Nephron progenitor cell (in vitro differentiated cells): ENCODE data around the gene ZHX3.

Experiments used
- DNase-seq: peaks from one replicate; pipeline ENCODE4 v3.0.0; 2021
- H3K27ac Mint-ChIP-seq: 2 replicates; pipeline ENCODE4 v1.8.0; 2021; ENCODE audit warnings: mild to moderate bottlenecking, moderate library complexity, mixed read lengths
- H3K27me3 Mint-ChIP-seq: 2 replicates; pipeline ENCODE4 v1.8.0; 2021; ENCODE audit warnings: mild to moderate bottlenecking, low read depth, mixed read lengths; ENCODE audit not compliant: poor library complexity
- H3K36me3 Mint-ChIP-seq: 2 replicates; pipeline ENCODE4 v1.8.0; 2021; ENCODE audit warnings: low read depth, mixed read lengths
- H3K4me1 Mint-ChIP-seq: 2 replicates; pipeline ENCODE4 v1.8.0; 2021; ENCODE audit warnings: mixed read lengths
- H3K4me3 Mint-ChIP-seq: 2 replicates; pipeline ENCODE4 v1.8.0; 2021; ENCODE audit warnings: mild to moderate bottlenecking, moderate library complexity, mixed read lengths
- H3K9me3 Mint-ChIP-seq: 2 replicates; pipeline ENCODE4 v1.8.0; 2021; ENCODE audit warnings: mild to moderate bottlenecking, moderate library complexity, mixed read lengths
- TF ChIP-seq, protein P1 (sequence below): fragments of 200-600 bp; sonication (generic); IDR thresholded peaks from 2 replicates; pipeline ENCODE4 v1.5.0; 2021; ENCODE audit warnings: antibody characterized with exemption

Gene ZHX3

DNA sequence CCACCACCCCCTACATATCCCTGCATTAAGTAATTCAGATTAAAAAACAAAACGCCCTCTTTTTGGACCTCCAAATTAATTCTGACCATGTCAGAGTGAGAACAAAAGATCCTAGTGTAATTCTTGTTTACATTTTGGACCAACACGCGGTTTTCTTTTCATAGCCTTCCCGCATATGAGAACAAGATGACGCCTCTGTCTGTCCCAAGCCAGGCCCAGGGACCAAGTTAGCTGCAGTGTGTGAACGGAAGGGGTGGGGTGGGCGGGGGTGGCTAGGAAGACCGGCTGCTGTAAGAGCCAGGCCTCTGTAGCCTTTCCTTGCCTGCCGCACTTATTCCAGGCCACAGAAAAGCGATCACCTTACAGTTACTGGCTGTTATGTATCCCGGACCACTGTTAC is 112.2 kb downstream of the ZHX3 start:
- no peak for DNase-seq
- Mint-ChIP-seq H3K27me3 (peaks cover 2% of the 10 kb centered on the region), H3K36me3 (peaks cover 46% of the 10 kb centered on the region), H3K27ac (no peak overlapping the region), H3K4me3 (no peak overlapping the region), H3K4me1 (no peaks in the 10 kb centered on the region), H3K9me3 (peaks cover 39% of the 10 kb centered on the region)
- TF ChIP-seq, protein P1, sequence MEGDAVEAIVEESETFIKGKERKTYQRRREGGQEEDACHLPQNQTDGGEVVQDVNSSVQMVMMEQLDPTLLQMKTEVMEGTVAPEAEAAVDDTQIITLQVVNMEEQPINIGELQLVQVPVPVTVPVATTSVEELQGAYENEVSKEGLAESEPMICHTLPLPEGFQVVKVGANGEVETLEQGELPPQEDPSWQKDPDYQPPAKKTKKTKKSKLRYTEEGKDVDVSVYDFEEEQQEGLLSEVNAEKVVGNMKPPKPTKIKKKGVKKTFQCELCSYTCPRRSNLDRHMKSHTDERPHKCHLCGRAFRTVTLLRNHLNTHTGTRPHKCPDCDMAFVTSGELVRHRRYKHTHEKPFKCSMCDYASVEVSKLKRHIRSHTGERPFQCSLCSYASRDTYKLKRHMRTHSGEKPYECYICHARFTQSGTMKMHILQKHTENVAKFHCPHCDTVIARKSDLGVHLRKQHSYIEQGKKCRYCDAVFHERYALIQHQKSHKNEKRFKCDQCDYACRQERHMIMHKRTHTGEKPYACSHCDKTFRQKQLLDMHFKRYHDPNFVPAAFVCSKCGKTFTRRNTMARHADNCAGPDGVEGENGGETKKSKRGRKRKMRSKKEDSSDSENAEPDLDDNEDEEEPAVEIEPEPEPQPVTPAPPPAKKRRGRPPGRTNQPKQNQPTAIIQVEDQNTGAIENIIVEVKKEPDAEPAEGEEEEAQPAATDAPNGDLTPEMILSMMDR, result no peak

DNA sequence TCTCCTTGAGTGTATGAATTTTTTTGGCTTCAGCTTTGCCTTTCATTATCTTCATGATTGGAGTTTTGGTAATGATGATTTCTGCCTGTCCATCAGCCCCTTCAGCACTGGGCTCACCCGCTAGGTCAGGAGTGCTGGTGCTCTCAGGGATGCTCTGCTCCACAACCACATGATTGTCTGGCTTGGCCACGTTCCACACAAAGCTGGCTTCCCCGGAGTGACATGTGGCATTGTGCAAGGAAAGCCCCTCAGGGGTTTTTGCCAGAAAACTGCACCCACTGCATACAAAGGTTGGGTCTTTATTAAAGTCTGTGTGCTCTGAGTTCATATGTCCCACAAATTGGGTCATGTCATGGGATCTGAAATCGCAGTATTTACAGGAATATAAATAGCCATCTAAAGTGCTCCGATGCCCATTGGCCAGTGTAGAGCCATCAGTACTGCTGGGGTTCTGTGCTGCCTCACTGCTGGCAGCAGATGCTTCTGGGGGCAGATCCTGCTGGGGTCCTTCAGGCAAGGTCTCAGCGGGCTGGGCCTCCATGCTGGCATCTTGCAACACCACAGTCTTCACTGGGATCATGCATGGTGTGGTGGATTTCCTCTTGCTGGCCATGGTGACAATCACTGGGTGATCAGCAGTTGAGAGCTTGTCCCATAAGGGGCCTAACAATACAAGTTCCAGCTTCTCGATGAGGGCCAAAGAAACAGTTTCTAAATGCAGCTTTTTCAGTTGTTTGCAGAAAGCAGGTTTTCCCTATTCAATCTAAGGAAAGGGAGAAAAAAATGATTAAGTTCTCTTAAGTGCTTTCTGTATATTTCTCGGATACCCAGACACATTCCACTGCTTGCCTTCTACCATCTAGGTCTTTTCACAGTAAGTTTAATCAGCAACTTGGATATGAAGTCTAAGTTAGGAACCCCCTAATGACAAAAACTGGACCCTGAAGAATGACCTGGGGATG is 112.9 kb downstream of the ZHX3 start:
- H3K27me3 Mint-ChIP-seq, result peaks cover 5% of the 10 kb centered on the region
- H3K27ac Mint-ChIP-seq, result no peak overlapping the region
- TF ChIP-seq, protein P1, result no peak
- H3K9me3 Mint-ChIP-seq, result peaks cover 45% of the 10 kb centered on the region
- no peak overlapping the region for H3K4me3 Mint-ChIP-seq
- no peaks in the 10 kb centered on the region for H3K4me1 Mint-ChIP-seq
- DNase-seq, result no peak
- peaks cover 51% of the 10 kb centered on the region for H3K36me3 Mint-ChIP-seq

DNA sequence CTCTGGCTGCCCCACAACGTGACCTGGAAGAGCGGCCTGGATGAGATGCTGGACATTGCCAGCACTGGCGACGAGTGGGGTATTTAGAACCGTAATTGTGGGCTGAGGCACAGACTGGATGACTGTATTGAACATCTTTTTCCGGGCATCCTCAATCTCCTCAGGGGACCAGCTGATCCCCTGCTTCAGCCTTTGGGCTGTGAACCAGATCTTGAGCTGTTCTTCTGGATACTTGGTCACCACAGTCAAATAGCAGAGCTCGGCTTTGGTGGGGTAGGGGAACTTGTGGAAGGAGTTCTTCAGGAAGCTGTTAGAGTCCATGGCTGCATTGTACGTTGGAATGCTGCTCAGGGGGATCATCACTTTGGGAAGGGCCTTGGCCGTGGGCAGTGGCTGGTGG is 113.9 kb downstream of the ZHX3 start:
- H3K4me1 Mint-ChIP-seq, result no peaks in the 10 kb centered on the region
- no peak for DNase-seq
- H3K27me3 Mint-ChIP-seq, result peaks cover 5% of the 10 kb centered on the region
- TF ChIP-seq, protein P1, result no peak
- no peak overlapping the region for H3K27ac Mint-ChIP-seq
- H3K36me3 Mint-ChIP-seq, result peaks cover 60% of the 10 kb centered on the region
- H3K4me3 Mint-ChIP-seq, result no peak overlapping the region
- peaks cover 50% of the 10 kb centered on the region for H3K9me3 Mint-ChIP-seq

DNA sequence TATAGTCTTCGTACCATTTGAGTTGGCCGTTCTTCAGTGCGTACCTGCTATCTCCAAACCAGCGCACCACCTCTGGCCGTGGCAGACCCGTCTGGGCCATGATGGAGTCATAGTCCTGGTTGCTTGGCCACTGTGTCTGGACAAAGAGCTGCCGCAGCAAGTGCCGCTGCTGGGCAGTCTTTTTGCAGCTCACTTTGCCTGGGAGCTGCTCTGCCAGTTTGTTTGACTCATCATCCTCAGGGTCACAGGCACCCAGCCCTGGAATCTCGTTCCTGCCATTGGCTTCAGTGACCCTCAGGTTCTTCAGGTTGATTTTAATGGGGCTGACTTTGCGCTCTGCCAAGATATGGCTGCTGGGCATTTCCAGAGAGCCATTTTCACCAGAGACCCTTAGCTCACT is 115.1 kb downstream of the ZHX3 start:
- TF ChIP-seq, protein P1, result no peak
- Mint-ChIP-seq H3K27me3 (peaks cover 2% of the 10 kb centered on the region), H3K4me1 (no peaks in the 10 kb centered on the region), H3K4me3 (no peak overlapping the region), H3K36me3 (peaks cover 68% of the 10 kb centered on the region), H3K9me3 (peaks cover 53% of the 10 kb centered on the region), H3K27ac (no peak overlapping the region)
- DNase-seq, result no peak

DNA sequence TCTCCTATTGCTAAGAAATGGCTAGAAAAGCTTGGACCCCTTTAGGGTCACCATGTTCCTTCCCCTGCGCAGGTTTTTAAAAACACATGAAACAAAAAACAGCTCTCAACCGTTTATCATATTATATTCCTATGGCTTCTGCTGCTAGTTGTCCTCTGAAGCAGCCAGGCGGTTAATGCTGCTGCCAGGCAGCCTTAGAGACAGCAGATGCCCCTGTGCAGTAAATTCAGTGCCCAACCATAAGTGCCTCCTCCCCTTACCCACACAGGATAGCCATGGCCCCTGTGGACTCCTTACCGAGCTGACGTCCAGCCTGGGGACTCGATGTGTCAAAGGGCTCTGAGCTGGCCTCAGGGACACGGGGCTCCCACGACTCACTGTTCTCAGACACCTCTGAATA is 115.8 kb downstream of the ZHX3 start:
- Mint-ChIP-seq H3K9me3 (peaks cover 52% of the 10 kb centered on the region), H3K27me3 (peaks cover 2% of the 10 kb centered on the region), H3K27ac (no peak overlapping the region), H3K4me1 (no peaks in the 10 kb centered on the region), H3K4me3 (no peak overlapping the region), H3K36me3 (peaks cover 70% of the 10 kb centered on the region)
- TF ChIP-seq, protein P1, result no peak
- no peak for DNase-seq
